ENCODE data around the gene IGFALS.

The IGFALS gene

DNA sequence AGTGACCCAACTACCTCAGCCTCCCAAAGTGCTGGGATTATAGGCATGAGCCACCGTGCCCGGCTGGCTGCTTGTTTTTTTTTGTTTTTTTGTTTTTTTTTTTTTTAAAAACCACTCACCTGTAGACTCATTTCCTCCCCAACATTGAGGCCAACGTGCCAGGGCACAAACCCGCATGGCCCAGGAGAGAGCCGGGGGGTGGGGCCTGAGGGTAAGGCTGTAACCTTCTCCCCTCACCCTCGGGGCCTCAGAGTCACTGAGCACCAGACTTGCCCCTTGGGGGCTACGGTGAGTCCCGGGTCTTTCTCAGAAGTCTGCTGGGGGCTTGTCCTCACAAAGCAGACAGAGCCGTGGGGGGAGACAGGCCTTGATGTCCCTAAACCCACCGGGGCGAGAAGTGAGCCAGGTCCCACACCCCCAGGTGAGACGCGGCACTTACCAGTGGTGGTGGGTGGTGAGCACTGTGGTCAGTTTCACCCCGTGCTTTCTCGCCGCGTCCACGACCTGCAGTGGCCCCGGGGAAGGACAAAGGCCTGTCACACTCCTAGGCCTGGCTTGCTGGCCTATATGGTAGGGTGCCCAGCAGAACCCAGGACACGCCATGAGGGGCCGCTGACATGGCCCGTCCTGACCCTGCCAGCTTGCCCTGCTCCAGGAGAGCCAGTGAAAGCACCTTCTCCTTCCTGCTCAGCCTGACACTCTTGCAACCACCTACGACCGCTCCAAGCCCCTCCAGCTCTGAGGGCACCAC, 28.5 kb upstream of the IGFALS start:
- TF ChIP-seq, protein P1, sequence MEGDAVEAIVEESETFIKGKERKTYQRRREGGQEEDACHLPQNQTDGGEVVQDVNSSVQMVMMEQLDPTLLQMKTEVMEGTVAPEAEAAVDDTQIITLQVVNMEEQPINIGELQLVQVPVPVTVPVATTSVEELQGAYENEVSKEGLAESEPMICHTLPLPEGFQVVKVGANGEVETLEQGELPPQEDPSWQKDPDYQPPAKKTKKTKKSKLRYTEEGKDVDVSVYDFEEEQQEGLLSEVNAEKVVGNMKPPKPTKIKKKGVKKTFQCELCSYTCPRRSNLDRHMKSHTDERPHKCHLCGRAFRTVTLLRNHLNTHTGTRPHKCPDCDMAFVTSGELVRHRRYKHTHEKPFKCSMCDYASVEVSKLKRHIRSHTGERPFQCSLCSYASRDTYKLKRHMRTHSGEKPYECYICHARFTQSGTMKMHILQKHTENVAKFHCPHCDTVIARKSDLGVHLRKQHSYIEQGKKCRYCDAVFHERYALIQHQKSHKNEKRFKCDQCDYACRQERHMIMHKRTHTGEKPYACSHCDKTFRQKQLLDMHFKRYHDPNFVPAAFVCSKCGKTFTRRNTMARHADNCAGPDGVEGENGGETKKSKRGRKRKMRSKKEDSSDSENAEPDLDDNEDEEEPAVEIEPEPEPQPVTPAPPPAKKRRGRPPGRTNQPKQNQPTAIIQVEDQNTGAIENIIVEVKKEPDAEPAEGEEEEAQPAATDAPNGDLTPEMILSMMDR (IDR thresholded peaks at IDR 0.05; ENCODE audit: low read depth, low read length): no peak
- DNase-seq (ENCODE audit: extremely low read depth, low read depth): no peak

DNA sequence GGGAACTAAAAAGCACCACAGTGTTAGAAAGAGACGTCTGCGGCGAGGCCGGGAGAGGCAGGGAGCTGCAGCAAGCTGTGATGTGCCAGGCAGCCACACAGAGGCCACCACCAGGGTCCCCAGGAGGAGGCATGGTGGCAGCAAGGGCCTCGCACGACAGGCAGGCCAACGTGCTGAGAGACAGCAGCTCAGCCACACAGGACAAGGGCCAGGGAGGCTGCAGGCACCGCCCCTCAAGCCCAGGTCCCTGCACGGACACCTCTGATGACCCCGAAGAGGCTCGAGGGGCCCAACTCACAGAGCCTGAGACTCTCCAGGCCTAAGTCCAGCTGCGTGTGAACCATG, 27.4 kb upstream of the IGFALS start:
- TF ChIP-seq, protein P1 (IDR thresholded peaks at IDR 0.05; ENCODE audit: low read depth, low read length): no peak
- no peak for DNase-seq (ENCODE audit: extremely low read depth, low read depth)

- TF ChIP-seq, protein P1 (IDR thresholded peaks at IDR 0.05; ENCODE audit: low read depth, low read length): no peak
- DNase-seq (ENCODE audit: extremely low read depth, low read depth): no peak
Measured at GRCh38 chr16:1820096-1820945, 26.8 kb upstream of the IGFALS start.

- TF ChIP-seq, protein P1 (IDR thresholded peaks at IDR 0.05; ENCODE audit: low read depth, low read length): no peak
Measured at GRCh38 chr16:1819611-1820010, 26.1 kb upstream of the IGFALS start.

GRCh38 chr16:1818873-1819525, 25.5 kb upstream of the IGFALS start:
- TF ChIP-seq, protein P1 (IDR thresholded peaks at IDR 0.05; ENCODE audit: low read depth, low read length): no peak
- no peak for DNase-seq (ENCODE audit: extremely low read depth, low read depth)

More at GRCh38 chr16:1819611-1820010, 26.1 kb upstream of the IGFALS start:
- no peak for DNase-seq (ENCODE audit: extremely low read depth, low read depth)

DNA sequence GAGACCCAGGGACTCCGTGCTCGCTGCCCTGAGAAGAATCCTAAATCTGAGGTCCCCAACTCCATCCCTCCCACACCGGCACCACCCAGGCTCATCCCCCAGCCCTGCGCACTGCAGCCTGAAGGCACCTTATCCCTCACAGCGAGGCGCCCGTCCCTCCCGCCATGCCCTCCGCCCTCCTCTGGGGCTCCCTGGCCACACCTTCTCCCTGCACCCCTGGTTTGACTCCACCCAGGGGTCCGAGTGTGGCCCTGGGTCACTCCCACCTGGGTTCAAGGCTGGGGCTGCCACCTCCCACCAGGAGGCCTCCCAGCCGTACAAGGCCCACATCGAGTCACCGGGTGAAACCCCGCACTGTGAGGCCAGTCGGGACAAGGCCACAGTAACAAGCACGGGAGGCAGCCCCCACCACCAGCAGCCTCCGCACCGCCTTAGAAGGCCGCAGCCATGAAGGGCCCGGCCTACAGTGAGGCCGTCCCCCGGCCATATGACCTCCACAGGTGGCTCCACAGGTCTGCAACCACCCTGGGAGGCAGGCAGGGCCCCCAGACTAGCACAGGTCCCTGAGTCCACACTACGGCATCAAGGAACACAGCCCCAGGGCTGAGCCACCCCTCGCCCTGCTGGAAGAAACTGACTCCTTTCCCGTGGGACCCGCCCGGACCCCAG, 24.8 kb upstream of the IGFALS start:
- DNase-seq (ENCODE audit: extremely low read depth, low read depth): no peak
- TF ChIP-seq, protein P1 (IDR thresholded peaks at IDR 0.05; ENCODE audit: low read depth, low read length): no peak

Data from AG09319 (cell line).